ENCODE data around the gene CD55.

GRCh38 chr1:207308451-207309190 is 12.9 kb upstream of the CD55 start:
- TF ChIP-seq CTCF (conservative IDR thresholded peaks at IDR 0.05 in 1 of 2, IDR thresholded peaks at IDR 0.05 in 1 of 2; ENCODE audit: extremely low read depth in 1 of 2, insufficient read depth in 1 of 2, low read depth in 1 of 2, low read length in 2 of 2), result no peak
- TF ChIP-seq EZH2 (IDR thresholded peaks at IDR 0.05; ENCODE audit: borderline replicate concordance, low read length), result no peak

Data from mammary epithelial cell (primary cell).